Duodenal mucosa (tissue), 2 donors: Measurements from ENCODE around the gene STIM1.

Experiments
- H3K27ac ChIP-seq: one replicate; pipeline ENCODE4 v1.7.0; 2013; ENCODE audit warnings: low read depth, low read length
- H3K27me3 ChIP-seq, 2 donors: one replicate each; pipeline ENCODE4 v1.7.0; 2013; ENCODE audit warnings: low read length in 2 of 2, control low read depth in 1 of 2; ENCODE audit not compliant: insufficient read depth in 2 of 2, control insufficient read depth in 1 of 2
- H3K36me3 ChIP-seq, 2 donors: one replicate each; pipeline ENCODE4 v1.7.0; 2013; ENCODE audit warnings: low read length in 2 of 2, control low read depth in 1 of 2; ENCODE audit not compliant: insufficient read depth in 2 of 2, control insufficient read depth in 1 of 2
- H3K4me1 ChIP-seq, 2 donors: one replicate each; pipeline ENCODE4 v1.7.0; 2013; ENCODE audit warnings: low read length in 2 of 2, control low read depth in 1 of 2; ENCODE audit not compliant: insufficient read depth in 2 of 2, control insufficient read depth in 1 of 2
- H3K4me3 ChIP-seq, 2 donors: one replicate each; pipeline ENCODE4 v1.7.0; 2013; ENCODE audit warnings: low read length in 2 of 2, low read depth in 1 of 2
- H3K9ac ChIP-seq, 2 donors: one replicate each; pipeline ENCODE4 v1.7.0; 2013; ENCODE audit warnings: low read length in 2 of 2, low read depth in 1 of 2
- H3K9me3 ChIP-seq, 2 donors: one replicate each; pipeline ENCODE4 v1.7.0; 2013; ENCODE audit warnings: low read length in 2 of 2, control low read depth in 1 of 2; ENCODE audit not compliant: control insufficient read depth in 1 of 2

STIM1 gene

GRCh38 chr11:3817181-3817800 lies 38.2 kb upstream of the STIM1 start:
- no peaks in the 10 kb centered on the region for H3K9me3 ChIP-seq
- H3K27me3 ChIP-seq = no peaks in the 10 kb centered on the region
- peaks cover 0 to 7% of the 10 kb centered on the region in 2 donors for H3K36me3 ChIP-seq
- no peak overlapping the region for H3K27ac ChIP-seq
- no peaks in the 10 kb centered on the region for H3K4me1 ChIP-seq
- no peak overlapping the region for H3K4me3 ChIP-seq
- no peak overlapping the region for H3K9ac ChIP-seq

GRCh38 chr11:3820971-3821370 lies 34.5 kb upstream of the STIM1 start:
- no peak overlapping the region for H3K4me3 ChIP-seq
- H3K27ac ChIP-seq = no peak overlapping the region
- peaks cover 0 to 24% of the 10 kb centered on the region in 2 donors for H3K36me3 ChIP-seq
- no peaks in the 10 kb centered on the region for H3K4me1 ChIP-seq
- no peaks in the 10 kb centered on the region for H3K27me3 ChIP-seq
- H3K9me3 ChIP-seq = no peaks in the 10 kb centered on the region
- H3K9ac ChIP-seq = no peak overlapping the region

GRCh38 chr11:3822312-3822711 lies 33.2 kb upstream of the STIM1 start:
- Histone ChIP-seq H3K9me3 (no peaks in the 10 kb centered on the region), H3K27ac (no peak overlapping the region), H3K36me3 (peaks cover 7 to 37% of the 10 kb centered on the region in 2 donors), H3K4me1 (no peaks in the 10 kb centered on the region), H3K4me3 (no peak overlapping the region), H3K9ac (no peak overlapping the region), H3K27me3 (no peaks in the 10 kb centered on the region)

GRCh38 chr11:3823303-3823702 lies 32.2 kb upstream of the STIM1 start:
- peaks cover 13 to 46% of the 10 kb centered on the region in 2 donors for H3K36me3 ChIP-seq
- no peaks in the 10 kb centered on the region for H3K9me3 ChIP-seq
- no peak overlapping the region for H3K4me3 ChIP-seq
- no peak overlapping the region for H3K27ac ChIP-seq
- no peak overlapping the region for H3K9ac ChIP-seq
- H3K27me3 ChIP-seq = no peaks in the 10 kb centered on the region
- no peaks in the 10 kb centered on the region for H3K4me1 ChIP-seq

- Histone ChIP-seq H3K27ac (no peak overlapping the region), H3K4me3 (no peak overlapping the region), H3K4me1 (no peaks in the 10 kb centered on the region)
Observed at GRCh38 chr11:3823762-3824506, 31.5 kb upstream of the STIM1 start.

GRCh38 chr11:3824714-3825472 lies 30.6 kb upstream of the STIM1 start:
- H3K36me3 ChIP-seq = peaks cover 13 to 50% of the 10 kb centered on the region in 2 donors
- H3K27ac ChIP-seq = no peak overlapping the region
- no peak overlapping the region for H3K9ac ChIP-seq
- no peaks in the 10 kb centered on the region for H3K4me1 ChIP-seq
- no peaks in the 10 kb centered on the region for H3K27me3 ChIP-seq
- no peak overlapping the region for H3K4me3 ChIP-seq
- H3K9me3 ChIP-seq = no peaks in the 10 kb centered on the region

More at GRCh38 chr11:3823762-3824506, 31.5 kb upstream of the STIM1 start:
- Histone ChIP-seq H3K27me3 (no peaks in the 10 kb centered on the region), H3K9ac (no peak overlapping the region), H3K9me3 (no peaks in the 10 kb centered on the region), H3K36me3 (peaks cover 13 to 44% of the 10 kb centered on the region in 2 donors)

GRCh38 chr11:3825473-3826154 lies 29.9 kb upstream of the STIM1 start:
- no peak overlapping the region for H3K27ac ChIP-seq
- H3K9ac ChIP-seq = no peak overlapping the region
- no peaks in the 10 kb centered on the region for H3K9me3 ChIP-seq
- peaks cover 13 to 54% of the 10 kb centered on the region in 2 donors for H3K36me3 ChIP-seq
- no peaks in the 10 kb centered on the region for H3K27me3 ChIP-seq
- H3K4me3 ChIP-seq = no peak overlapping the region
- H3K4me1 ChIP-seq = peaks cover 0 to under 1% of the 10 kb centered on the region in 2 donors

- H3K4me3 ChIP-seq = no peak overlapping the region
- no peaks in the 10 kb centered on the region for H3K9me3 ChIP-seq
- H3K4me1 ChIP-seq = peaks cover 9 to 10% of the 10 kb centered on the region in 2 donors
- peaks cover 13 to 50% of the 10 kb centered on the region in 2 donors for H3K36me3 ChIP-seq
- no peak overlapping the region for H3K9ac ChIP-seq
- no peak overlapping the region for H3K27ac ChIP-seq
- no peaks in the 10 kb centered on the region for H3K27me3 ChIP-seq
Observed at GRCh38 chr11:3826721-3827120, 28.7 kb upstream of the STIM1 start.

GRCh38 chr11:3827434-3828186 lies 27.9 kb upstream of the STIM1 start:
- no peak overlapping the region for H3K27ac ChIP-seq
- H3K4me1 ChIP-seq = peaks cover 14 to 19% of the 10 kb centered on the region in 2 donors
- no peaks in the 10 kb centered on the region for H3K9me3 ChIP-seq
- H3K27me3 ChIP-seq = no peaks in the 10 kb centered on the region
- H3K9ac ChIP-seq = no peak overlapping the region
- peaks cover 13 to 53% of the 10 kb centered on the region in 2 donors for H3K36me3 ChIP-seq
- no peak overlapping the region for H3K4me3 ChIP-seq
